Measurements from ENCODE around the gene THEM5. TPM values are rescaled to one million over a fixed set of nuclear protein-coding genes. Genes with fewer than 3 reads are reported as not detected.

Gene THEM5
- total and polyA plus RNA-seq, 8 donors: not detected

GRCh38 chr1:151843398-151843797, 10.1 kb downstream of the THEM5 start:
- WGBS, 5 donors: 79 to 87% (median 85%) methylated on average over 2 of the region's 2 CpGs
- Histone ChIP-seq H3K4me3 (no peak overlapping the region), H3K27ac (no peak overlapping the region), H3K4me1 (peaks cover 14 to 28% (median 24%) of the 10 kb centered on the region in 4 donors), H3K27me3 (peaks cover 0 to 47% (median 15%) of the 10 kb centered on the region in 3 donors), H3K9me3 (no peaks in the 10 kb centered on the region), H3K36me3 (no peaks in the 10 kb centered on the region)
- no peak for DNase-seq
- intact Hi-C loops (cut with DNase I; ENCODE audit: low total_unique reads): no loop called here
- TF ChIP-seq POLR2AphosphoS5 (IDR thresholded peaks at IDR 0.05) (no peak), POLR2A (IDR thresholded peaks at IDR 0.05) (no peak)
- TF ChIP-seq, protein P1, sequence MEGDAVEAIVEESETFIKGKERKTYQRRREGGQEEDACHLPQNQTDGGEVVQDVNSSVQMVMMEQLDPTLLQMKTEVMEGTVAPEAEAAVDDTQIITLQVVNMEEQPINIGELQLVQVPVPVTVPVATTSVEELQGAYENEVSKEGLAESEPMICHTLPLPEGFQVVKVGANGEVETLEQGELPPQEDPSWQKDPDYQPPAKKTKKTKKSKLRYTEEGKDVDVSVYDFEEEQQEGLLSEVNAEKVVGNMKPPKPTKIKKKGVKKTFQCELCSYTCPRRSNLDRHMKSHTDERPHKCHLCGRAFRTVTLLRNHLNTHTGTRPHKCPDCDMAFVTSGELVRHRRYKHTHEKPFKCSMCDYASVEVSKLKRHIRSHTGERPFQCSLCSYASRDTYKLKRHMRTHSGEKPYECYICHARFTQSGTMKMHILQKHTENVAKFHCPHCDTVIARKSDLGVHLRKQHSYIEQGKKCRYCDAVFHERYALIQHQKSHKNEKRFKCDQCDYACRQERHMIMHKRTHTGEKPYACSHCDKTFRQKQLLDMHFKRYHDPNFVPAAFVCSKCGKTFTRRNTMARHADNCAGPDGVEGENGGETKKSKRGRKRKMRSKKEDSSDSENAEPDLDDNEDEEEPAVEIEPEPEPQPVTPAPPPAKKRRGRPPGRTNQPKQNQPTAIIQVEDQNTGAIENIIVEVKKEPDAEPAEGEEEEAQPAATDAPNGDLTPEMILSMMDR (IDR thresholded peaks at IDR 0.05): no peak

GRCh38 chr1:151841141-151841540, 12.4 kb downstream of the THEM5 start:
- no peak for DNase-seq
- Histone ChIP-seq H3K4me3 (no peak overlapping the region), H3K4me1 (peaks cover 30 to 46% (median 40%) of the 10 kb centered on the region in 4 donors), H3K27ac (no peak overlapping the region), H3K9me3 (no peaks in the 10 kb centered on the region), H3K27me3 (peaks cover 0 to 49% (median 24%) of the 10 kb centered on the region in 3 donors), H3K36me3 (no peaks in the 10 kb centered on the region)
- WGBS, 5 donors: 83 to 97% (median 94%) methylated on average over 2 of the region's 2 CpGs
- intact Hi-C loops (cut with DNase I; ENCODE audit: low total_unique reads): no loop called here
- TF ChIP-seq, protein P1 (IDR thresholded peaks at IDR 0.05): no peak
- TF ChIP-seq EP300 (IDR thresholded peaks at IDR 0.05) (no peak), POLR2A (IDR thresholded peaks at IDR 0.05) (no peak), POLR2AphosphoS5 (IDR thresholded peaks at IDR 0.05) (no peak)

GRCh38 chr1:151840421-151840820, 13.1 kb downstream of the THEM5 start:
- TF ChIP-seq POLR2A (IDR thresholded peaks at IDR 0.05) (no peak), POLR2AphosphoS5 (IDR thresholded peaks at IDR 0.05) (no peak), EP300 (IDR thresholded peaks at IDR 0.05) (no peak)
- TF ChIP-seq, protein P1 (IDR thresholded peaks at IDR 0.05): no peak
- Histone ChIP-seq H3K36me3 (no peaks in the 10 kb centered on the region), H3K27ac (peak overlapping the region; percentile 83 to 88 (median 85)), H3K4me1 (peaks cover 30 to 43% (median 40%) of the 10 kb centered on the region in 4 donors), H3K4me3 (peak overlapping the region; percentile 47 to 54 (median 50)), H3K27me3 (peaks cover 0 to 50% (median 24%) of the 10 kb centered on the region in 3 donors), H3K9me3 (no peaks in the 10 kb centered on the region)
- no peak for DNase-seq
- intact Hi-C loops (cut with DNase I; ENCODE audit: low total_unique reads): no loop called here

DNA sequence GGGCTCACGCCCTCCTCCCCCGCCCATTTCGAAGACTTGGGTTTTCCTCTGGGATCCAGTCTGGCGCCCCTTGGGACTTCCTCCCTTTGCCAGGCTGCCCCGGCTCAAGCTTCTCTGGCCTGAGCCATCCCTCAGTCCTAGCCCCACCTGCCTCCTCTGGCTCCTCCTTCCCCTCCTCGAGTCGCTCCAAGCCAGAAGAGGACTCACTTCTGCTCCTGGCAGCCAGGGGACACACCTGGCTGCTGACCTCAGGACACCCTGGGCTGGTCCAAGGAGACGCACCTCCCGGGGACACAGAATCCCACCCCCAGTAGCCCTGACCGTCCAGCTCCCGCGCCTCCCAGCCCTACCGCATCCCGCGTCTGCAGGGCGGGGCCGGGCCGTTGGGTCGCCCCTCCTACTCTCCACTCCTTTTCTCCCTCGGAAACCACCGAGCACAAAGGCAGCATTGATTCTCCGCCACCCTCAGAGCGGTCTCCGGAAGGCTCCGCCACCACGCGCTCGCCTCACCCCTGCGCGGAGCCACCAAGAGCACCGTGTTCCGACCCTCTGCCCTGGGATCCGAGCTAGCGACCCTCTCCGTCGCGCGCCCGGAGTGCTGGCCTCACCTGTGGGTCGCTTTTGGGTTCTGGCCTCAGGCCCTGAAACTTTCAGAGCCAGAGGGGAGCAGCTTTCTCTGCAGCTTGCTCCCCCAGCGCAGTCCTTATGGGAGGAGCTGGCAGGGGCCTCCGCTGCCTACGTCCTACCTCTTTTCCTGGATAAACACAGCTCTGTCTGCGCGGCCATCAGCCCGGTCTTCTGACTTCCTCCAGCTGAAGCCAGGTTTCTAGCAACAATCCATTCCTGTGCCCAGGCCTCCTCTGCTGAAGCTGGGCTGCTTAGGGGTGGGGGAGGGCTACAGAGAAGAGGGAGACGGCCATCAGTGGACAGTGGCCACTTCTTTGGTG, 13.8 kb downstream of the THEM5 start, which contains the start of gene C2CD4D:
Gene C2CD4D, minus strand, starts transcription at position 364 of the 947 bp plus-strand sequence. CDS start 831 bp downstream, outside the sequence.
- no peaks in the 10 kb centered on the region for H3K36me3 ChIP-seq
- TF ChIP-seq POLR2A (IDR thresholded peaks at IDR 0.05): peak in 2 of 4 donors; percentile 26 to 75
- TF ChIP-seq, protein P1 (IDR thresholded peaks at IDR 0.05): peak in 1 of 7 experiments; percentile 17
- no peak for TF ChIP-seq EP300 (IDR thresholded peaks at IDR 0.05)
- TF ChIP-seq POLR2AphosphoS5 (IDR thresholded peaks at IDR 0.05): peak in 2 of 3 donors; percentile 82 to 91
- 4 to 7% (median 4%) methylated on average over 28 to 47 of the region's 47 CpGs for WGBS, 5 donors
- H3K4me3 ChIP-seq: peak within 1 kb of the TSS; percentile 47 to 54 (median 50)
- intact Hi-C loops (cut with DNase I; ENCODE audit: low total_unique reads): no loop called here
- peak; percentile 76 to 94 for DNase-seq
- peak within 1 kb of the TSS; percentile 83 to 88 (median 85) for H3K27ac ChIP-seq
- peaks cover 0 to 57% (median 24%) of the 10 kb centered on the region in 3 donors for H3K27me3 ChIP-seq
- peaks cover 30 to 43% (median 40%) of the 10 kb centered on the region in 4 donors for H3K4me1 ChIP-seq
- H3K9me3 ChIP-seq: no peaks in the 10 kb centered on the region

Data from stomach (tissue), 9 donors.